Panc1 (cell line): ENCODE measurements around the gene ODAPH. TPM values are rescaled to one million over a fixed set of nuclear protein-coding genes. Genes with fewer than 3 reads are reported as not detected.
"Not testable (repeated sequence)": the region's sequence is repeated elsewhere in the genome, so short reads cannot be mapped to it uniquely, and the experiment has no call there.

Experiments used
- ATAC-seq: fragments of 200-7000 bp; cut with Tn5 transposase; 2 replicates; pipeline ENCODE4 v1.9.1; 2020; ENCODE audit warnings: mild to moderate bottlenecking, moderate library complexity
- BruUV-seq: library from RNA; stranded (reverse); fragments of 400-500 nt; replicated peaks from 2 replicates; lab custom pipeline; 2021; lab: Mats Ljungman, UMichigan
- CTCF ChIA-PET: fragments of 300-600 bp; sonication (Branson Sonifier 250); formaldehyde crosslinking; loops from one replicate; lab custom pipeline; 2022; ENCODE audit warnings: antibody characterized with exemption; lab: Charles Lee
- POLR2A ChIA-PET: fragments of 300-600 bp; sonication (Branson Sonifier 250); formaldehyde crosslinking; loops from one replicate; lab custom pipeline; 2022; ENCODE audit warnings: antibody characterized with exemption; lab: Charles Lee
- DNase-seq: peaks from one replicate; pipeline ENCODE4 v3.0.0-alpha.2; 2010; ENCODE audit warnings: low read depth, low spot score
- H3K27ac ChIP-seq: 2 replicates; pipeline ENCODE4 v1.5.1; 2011; ENCODE audit warnings: mild to moderate bottlenecking, low read length, inconsistent platforms
- H3K27me3 ChIP-seq: fragments of 200-500 bp; sonication (Bioruptor generic); 2 replicates; pipeline ENCODE4 v1.6.0; 2014; ENCODE audit warnings: low read length, inconsistent platforms; ENCODE audit not compliant: control insufficient read depth, insufficient read depth
- H3K36me3 ChIP-seq: fragments of 200-500 bp; sonication (Bioruptor generic); 2 replicates; pipeline ENCODE4 v1.5.1; 2014; ENCODE audit warnings: inconsistent platforms, mild to moderate bottlenecking, low read length, moderate library complexity; ENCODE audit not compliant: control insufficient read depth, insufficient read depth
- H3K4me1 ChIP-seq: 2 replicates; pipeline ENCODE4 v1.5.1; 2011; ENCODE audit warnings: inconsistent platforms, mild to moderate bottlenecking, low read length, moderate library complexity; ENCODE audit not compliant: control insufficient read depth, insufficient read depth
- H3K4me3 ChIP-seq, 2 experiments: 2 replicates each; pipeline ENCODE4 v1.5.1; 2011 to 2012; ENCODE audit warnings: low read depth in 2 of 2, low read length in 2 of 2, mild to moderate bottlenecking in 2 of 2, inconsistent platforms in 1 of 2, moderate library complexity in 1 of 2
- H3K9me3 ChIP-seq: fragments of 200-500 bp; sonication (Bioruptor generic); 2 replicates; pipeline ENCODE4 v1.5.1; 2014; ENCODE audit warnings: low read depth, mild to moderate bottlenecking, inconsistent platforms, low read length, moderate library complexity; ENCODE audit not compliant: control insufficient read depth, insufficient read depth
- CTCF ChIP-seq: fragments of 450-650 bp; IDR thresholded peaks from 2 replicates; pipeline ENCODE4 v1.5.1; 2017; ENCODE audit warnings: mild to moderate bottlenecking
- POLR2AphosphoS5 ChIP-seq: IDR thresholded peaks from 2 replicates; pipeline ENCODE4 v1.6.1; 2012; ENCODE audit warnings: mild to moderate bottlenecking, low read depth, low read length, moderate library complexity
- REST ChIP-seq, 2 experiments: IDR thresholded peaks; 2 replicates each; pipeline ENCODE4 v1.6.1; 2011 to 2012; ENCODE audit warnings: low read depth in 2 of 2, control low read depth in 1 of 2, low read length in 1 of 2, mild to moderate bottlenecking in 1 of 2, moderate library complexity in 1 of 2; ENCODE audit not compliant: insufficient read depth in 1 of 2
- SIN3A ChIP-seq: IDR thresholded peaks from 2 replicates; pipeline ENCODE4 v1.6.1; 2012; ENCODE audit warnings: low read depth, mild to moderate bottlenecking, low read length, moderate library complexity, borderline replicate concordance; ENCODE audit not compliant: insufficient read depth
- TCF7L2 ChIP-seq: IDR thresholded peaks from 2 replicates; pipeline ENCODE4 v1.6.1; 2011; ENCODE audit warnings: mild to moderate bottlenecking, low read depth, low read length, inconsistent platforms
- in situ Hi-C: cut with HindIII; loops from 2 replicates; pipeline ENCODE4 v1.10.0; 2016; ENCODE audit warnings: low sequenced_read_pairs, low pct_unique_long_range_greater_than_20kb
- intact Hi-C: fragments of 100-400 bp; cut with micrococcal nuclease; formaldehyde crosslinking; loops from one replicate; pipeline ENCODE4 v1.10.0; 2022; ENCODE audit not compliant: unreplicated experiment
- total RNA-seq: library from RNA; stranded (reverse); gene quantifications from one replicate; pipeline ENCODE4 v1.2.1, GENCODE V29; 2021; ENCODE audit not compliant: unreplicated experiment

The ODAPH gene
- total RNA-seq, 1 experiment from 2014 or later = not detected

DNA sequence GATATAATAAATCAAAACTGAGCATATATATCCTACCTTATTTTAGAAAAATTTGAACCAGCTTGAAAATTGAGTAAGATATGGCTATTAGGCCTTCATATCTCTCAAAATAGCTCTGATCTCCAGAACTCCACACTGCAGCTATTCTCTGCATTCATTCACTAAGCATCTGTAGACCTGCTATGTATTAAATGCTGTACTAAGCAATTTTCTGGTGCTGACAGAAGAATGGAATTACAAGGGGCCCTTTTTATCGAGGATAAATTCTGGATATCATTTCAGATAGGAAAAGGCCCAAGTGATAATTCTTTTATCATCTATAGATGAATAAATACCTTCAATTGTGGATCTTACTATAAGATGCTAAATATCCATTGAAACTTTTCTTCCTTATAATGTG is 39.7 kb upstream of the ODAPH start:
- ATAC-seq (no peak), DNase-seq (no peak)
- Histone ChIP-seq H3K4me1 (peaks cover 11% of the 10 kb centered on the region), H3K9me3 (no peaks in the 10 kb centered on the region), H3K4me3 (no peak overlapping the region), H3K36me3 (peaks cover 7% of the 10 kb centered on the region), H3K27me3 (no peaks in the 10 kb centered on the region), H3K27ac (no peak overlapping the region)
- TF ChIP-seq SIN3A (no peak), REST (IDR thresholded peaks at IDR 0.05; ENCODE audit: insufficient read depth in 1 of 2, low read depth in 2 of 2, low read length in 1 of 2) (no peak), TCF7L2 (no peak), POLR2AphosphoS5 (no peak)
- ChIA-PET CTCF (no interaction called here), POLR2A (no interaction called here)
- no TSS peak for BruUV-seq
- intact Hi-C loops (no loop called here), in situ Hi-C loops (no loop called here)

DNA sequence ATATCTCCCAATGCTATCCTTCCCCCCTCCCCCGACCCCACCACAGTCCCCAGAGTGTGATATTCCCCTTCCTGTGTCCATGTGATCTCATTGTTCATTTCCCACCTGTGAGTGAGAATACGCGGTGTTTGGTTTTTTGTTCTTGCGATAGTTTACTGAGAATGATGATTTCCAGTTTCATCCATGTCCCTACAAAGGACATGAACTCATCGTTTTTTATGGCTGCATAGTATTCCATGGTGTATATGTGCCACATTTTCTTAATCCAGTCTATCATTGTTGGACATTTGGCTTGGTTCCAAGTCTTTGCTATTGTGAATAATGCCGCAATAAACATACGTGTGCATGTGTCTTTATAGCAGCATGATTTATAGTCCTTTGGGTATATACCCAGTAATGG is 36.4 kb upstream of the ODAPH start:
- POLR2A ChIA-PET, intact Hi-C loops, CTCF ChIA-PET, H3K9me3 ChIP-seq, H3K27ac ChIP-seq, in situ Hi-C loops, DNase-seq, ATAC-seq, BruUV-seq, H3K4me3 ChIP-seq, H3K4me1 ChIP-seq, H3K36me3 ChIP-seq, H3K27me3 ChIP-seq: not testable (repeated sequence)

DNA sequence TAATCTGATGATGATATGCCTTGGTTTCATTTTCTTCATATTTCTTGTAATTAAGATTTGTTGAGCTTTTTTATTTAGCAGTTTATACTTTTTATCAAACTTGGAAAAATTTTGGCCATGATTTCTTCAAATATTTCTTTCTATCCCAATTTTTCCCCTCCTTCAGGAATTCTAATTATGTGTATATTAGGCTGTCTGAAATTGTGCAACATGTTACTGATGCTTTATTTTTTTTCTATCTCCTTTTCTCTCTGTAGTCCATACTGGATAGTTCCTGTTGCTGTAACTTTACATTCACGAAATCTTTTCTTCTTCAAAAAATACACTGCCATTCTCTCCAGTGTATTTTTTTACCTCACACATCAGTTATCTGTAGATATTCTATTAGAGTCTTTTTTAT is 30.8 kb upstream of the ODAPH start:
- intact Hi-C loops (no loop called here), in situ Hi-C loops (no loop called here)
- CTCF ChIA-PET = no interaction called here
- H3K9me3 ChIP-seq = no peaks in the 10 kb centered on the region
- no peak for TF ChIP-seq POLR2AphosphoS5
- TF ChIP-seq TCF7L2 = no peak
- TF ChIP-seq REST (IDR thresholded peaks at IDR 0.05; ENCODE audit: insufficient read depth in 1 of 2, low read depth in 2 of 2, low read length in 1 of 2) = no peak
- no peak for TF ChIP-seq CTCF
- TF ChIP-seq SIN3A = no peak
- DNase-seq (no peak), ATAC-seq (no peak)
- no peaks in the 10 kb centered on the region for H3K4me1 ChIP-seq
- no TSS peak for BruUV-seq
- POLR2A ChIA-PET = interaction anchor here (0.6 kb wide), 1 partner anchor 8 kb away, joined by 3 read pairs; no protein-coding TSS in a partner anchor
- H3K4me3 ChIP-seq = no peak overlapping the region
- no peaks in the 10 kb centered on the region for H3K27me3 ChIP-seq
- no peak overlapping the region for H3K27ac ChIP-seq
- peaks cover 12% of the 10 kb centered on the region for H3K36me3 ChIP-seq
